ENCODE results near the gene CDH11. TPM values are rescaled to one million over a fixed set of nuclear protein-coding genes. Genes with fewer than 3 reads are reported as not detected.
A peak's percentile ranks its signal among the peaks of the same experiment; 100 is the strongest.

The CDH11 gene
- total RNA-seq, 4 donors from 2014 or later = 4.0 to 14.2 (median 8.6) TPM

- Histone ChIP-seq H3K4me3 (peak overlapping the region; percentile 57 to 68 (median 62)), H3K27ac (peak overlapping the region; percentile 55 to 67 (median 62)), H3K4me1 (peaks cover 0 to 22% of the 10 kb centered on the region in 2 donors), H3K27me3 (peaks cover 8 to 32% (median 11%) of the 10 kb centered on the region in 3 donors), H3K36me3 (no peaks in the 10 kb centered on the region), H3K9me3 (no peaks in the 10 kb centered on the region)
- in situ Hi-C loops (cut with MboI; ENCODE audit: low sequenced_read_pairs in 4 of 4) = loop anchor here in 1 of 4 donors (25.0 kb wide), 2 partner anchors 1036 to 1661 kb away; no protein-coding TSS in a partner anchor
- TF ChIP-seq CTCF (IDR thresholded peaks at IDR 0.05 in 4 of 5, conservative IDR thresholded peaks at IDR 0.05 in 1 of 5) (no peak), POLR2A (IDR thresholded peaks at IDR 0.05) (no peak)
- DNase-seq = peak in 1 of 2 donors; percentile 11
- intact Hi-C loops (cut with DNase I; ENCODE audit: low total_unique reads) = loop anchor here (5.0 kb wide), 1 partner anchor 1144 kb away; no protein-coding TSS in a partner anchor
- ATAC-seq = no peak
Observed at GRCh38 chr16:65123396-65124211, 1.7 kb upstream of the CDH11 start.

GRCh38 chr16:65122724-65123395 lies 997 bp upstream of the CDH11 start:
- Histone ChIP-seq H3K4me1 (peaks cover 0 to 22% of the 10 kb centered on the region in 2 donors), H3K27ac (peak overlapping the region; percentile 55 to 67 (median 62)), H3K27me3 (peaks cover 8 to 32% (median 11%) of the 10 kb centered on the region in 3 donors), H3K4me3 (peak overlapping the region; percentile 57 to 68 (median 62)), H3K36me3 (no peaks in the 10 kb centered on the region), H3K9me3 (no peaks in the 10 kb centered on the region)
- intact Hi-C loops (cut with DNase I; ENCODE audit: low total_unique reads) = loop anchor here (5.0 kb wide), 1 partner anchor 1144 kb away; no protein-coding TSS in a partner anchor
- peak in 1 of 2 donors; percentile 18 for DNase-seq
- in situ Hi-C loops (cut with MboI; ENCODE audit: low sequenced_read_pairs in 4 of 4) = loop anchor here in 1 of 4 donors (25.0 kb wide), 2 partner anchors 1036 to 1661 kb away; no protein-coding TSS in a partner anchor
- ATAC-seq = peak in 1 of 2 donors; percentile 21
- TF ChIP-seq POLR2A (IDR thresholded peaks at IDR 0.05) (peak in 1 of 2 donors; percentile 11), CTCF (IDR thresholded peaks at IDR 0.05 in 4 of 5, conservative IDR thresholded peaks at IDR 0.05 in 1 of 5) (no peak)

GRCh38 chr16:65120831-65121721 lies 787 bp downstream of the CDH11 start:
- intact Hi-C loops (cut with DNase I; ENCODE audit: low total_unique reads) = loop anchor here (2.0 to 5.0 kb wide), 2 partner anchors 16 to 1146 kb away; no protein-coding TSS in a partner anchor
- Histone ChIP-seq H3K27ac (peak overlapping the region; percentile 43 to 67 (median 54)), H3K9me3 (no peaks in the 10 kb centered on the region), H3K4me1 (peaks cover 0 to 22% of the 10 kb centered on the region in 2 donors), H3K4me3 (peak overlapping the region; percentile 57 to 68 (median 62)), H3K27me3 (peaks cover 8 to 32% (median 11%) of the 10 kb centered on the region in 3 donors), H3K36me3 (no peaks in the 10 kb centered on the region)
- DNase-seq (peak in 1 of 2 donors; percentile 10), ATAC-seq (no peak)
- in situ Hi-C loops (cut with MboI; ENCODE audit: low sequenced_read_pairs in 4 of 4) = loop anchor here in 1 of 4 donors (25.0 kb wide), 2 partner anchors 1034 to 1659 kb away; no protein-coding TSS in a partner anchor
- no peak for TF ChIP-seq POLR2A (IDR thresholded peaks at IDR 0.05)

- H3K4me1 ChIP-seq = peaks cover 0 to 22% of the 10 kb centered on the region in 2 donors
- in situ Hi-C loops (cut with MboI; ENCODE audit: low sequenced_read_pairs in 4 of 4) (loop anchor here in 1 of 4 donors (25.0 kb wide), 2 partner anchors 1033 to 1658 kb away; no protein-coding TSS in a partner anchor), intact Hi-C loops (cut with DNase I; ENCODE audit: low total_unique reads) (loop anchor here (2.0 to 5.0 kb wide), 2 partner anchors 16 to 1147 kb away; no protein-coding TSS in a partner anchor)
- peaks cover 8 to 32% (median 11%) of the 10 kb centered on the region in 3 donors for H3K27me3 ChIP-seq
- peak overlapping the region; percentile 7 to 67 (median 54) for H3K27ac ChIP-seq
- ATAC-seq (no peak), DNase-seq (no peak)
- no peaks in the 10 kb centered on the region for H3K9me3 ChIP-seq
- TF ChIP-seq POLR2A (IDR thresholded peaks at IDR 0.05) = no peak
- TF ChIP-seq CTCF (IDR thresholded peaks at IDR 0.05 in 4 of 5, conservative IDR thresholded peaks at IDR 0.05 in 1 of 5) = no peak
- H3K4me3 ChIP-seq = peak overlapping the region; percentile 57 to 68 (median 62)
- no peaks in the 10 kb centered on the region for H3K36me3 ChIP-seq
Observed at GRCh38 chr16:65120461-65120830, 1.4 kb downstream of the CDH11 start.

Measured in gastrocnemius medialis (tissue), 4 donors.